K562 (cell line): ENCODE data around the gene IL3RA. TPM values are rescaled to one million over a fixed set of nuclear protein-coding genes. Genes with fewer than 3 reads are reported as not detected.

Experiments
- CXXC5 ChIP-seq: fragments of 250-450 bp; sonication (Bioruptor Pico); IDR thresholded peaks from 2 replicates; pipeline ENCODE4 v1.8.0; 2022; ENCODE audit warnings: inconsistent platforms, mild to moderate bottlenecking, moderate library complexity
- HDAC6 ChIP-seq: IDR thresholded peaks from 2 replicates; pipeline ENCODE4 v1.6.1; 2012; ENCODE audit warnings: low read depth, mild to moderate bottlenecking, control low read depth, inconsistent platforms, low read length, moderate library complexity
- HSF4 ChIP-seq: fragments of 250-450 bp; sonication (Bioruptor Pico); IDR thresholded peaks from 2 replicates; pipeline ENCODE4 v2.1.2; 2022; ENCODE audit warnings: mild to moderate bottlenecking, moderate library complexity, borderline replicate concordance
- JUND ChIP-seq, 2 experiments: IDR thresholded peaks; 2 replicates in 1 of 2; 3 replicates in 1 of 2; pipeline ENCODE4 v1.6.1; 2011; ENCODE audit warnings: borderline replicate concordance in 2 of 2, low read depth in 2 of 2, low read length in 2 of 2, improper control_type of control experiment in 1 of 2, missing biosample characterization in 1 of 2, missing genetic modification characterization in 1 of 2, missing genetic modification reagents in 1 of 2
- MGA ChIP-seq: fragments of 450-650 bp; IDR thresholded peaks from 2 replicates; pipeline ENCODE4 v1.6.1; 2016; ENCODE audit warnings: mild to moderate bottlenecking, moderate library complexity
- NFATC3 ChIP-seq: fragments of 450-650 bp; IDR thresholded peaks from 2 replicates; pipeline ENCODE4 v1.6.1; 2017; ENCODE audit warnings: mild to moderate bottlenecking
- ZNF740 ChIP-seq, 3 experiments: fragments of 200-800 bp in 1 of 3; sonication (Bioruptor generic) in 1 of 3; sonication (generic) in 1 of 3; formaldehyde crosslinking in 1 of 3; IDR thresholded peaks; 2 replicates each; pipeline versions ENCODE4 v1.6.1 to v1.8.0; 2016 to 2022; ENCODE audit warnings: mild to moderate bottlenecking in 2 of 3, missing compliant biosample characterization in 2 of 3, missing genetic modification characterization in 2 of 3, missing genetic modification reagents in 1 of 3
- ZNF778 ChIP-seq: fragments of 450-650 bp; formaldehyde crosslinking; IDR thresholded peaks from 2 replicates; pipeline ENCODE4 v1.4.0; 2020; ENCODE audit warnings: mild to moderate bottlenecking, moderate library complexity
- polyA plus RNA-seq, 8 experiments: library from polyadenylated mRNA; depleted of rRNA in 4 of 8; stranded (reverse) in 5 of 8; unstranded in 3 of 8; fragments of >200 nt; fragmentation: Nextera tagmentation in 2 of 8; fragmentation: Illumina TruSeq in 1 of 8; extraction: Ambion mirVana in 2 of 8; extraction: Trizol in 1 of 8; gene quantifications; 2 replicates each; pipeline versions ENCODE4 v1.2.1 to v1.2.3, GENCODE V29; 2011 to 2014; ENCODE audit warnings: inconsistent platforms in 1 of 8, missing spikeins in 1 of 8
- total RNA-seq, 7 experiments: library from RNA; depleted of rRNA in 6 of 7; stranded (reverse); fragments of >200 nt in 6 of 7; fragmentation: Illumina TruSeq in 2 of 7; extraction: Trizol in 2 of 7; gene quantifications; 2 replicates each; pipeline versions ENCODE4 v1.2.1 to v1.2.3, GENCODE V29; 2011 to 2021; ENCODE audit warnings: low replicate concordance in 1 of 7

IL3RA gene
- total and polyA plus RNA-seq, 9 of the 15 experiments (the other 6 are each of a cell fraction or from before 2014, with no cell fraction given), result not detected

- TF ChIP-seq ZNF778 (CRISPR knock-in tag), result no peak
- TF ChIP-seq HDAC6, result no peak
- TF ChIP-seq JUND (IDR thresholded peaks at IDR 0.05; ENCODE audit: borderline replicate concordance, low read depth, low read length), result no peak
- no peak for TF ChIP-seq JUND (tag; IDR thresholded peaks at IDR 0.05; ENCODE audit: borderline replicate concordance, low read depth, low read length)
- TF ChIP-seq NFATC3, result no peak
- peak; percentile 81 for TF ChIP-seq MGA
- peak; percentile 69; the same call in 1 of the 2 replicates for TF ChIP-seq HSF4 (CRISPR knock-in tag)
- TF ChIP-seq CXXC5 (CRISPR knock-in tag), result peak; percentile 73
- TF ChIP-seq ZNF740 (CRISPR knock-in tag; IDR thresholded peaks at IDR 0.05), result peak; percentile 96
- peak; percentile 21 to 89; a peak in 2 of 4 replicates for TF ChIP-seq ZNF740 (tag; IDR thresholded peaks at IDR 0.05)
Observed at GRCh38 chrX:1392376-1393068, 55.9 kb downstream of the IL3RA start (continued).
